ENCODE data around the gene CBX8. TPM values are rescaled to one million over a fixed set of nuclear protein-coding genes. Genes with fewer than 3 reads are reported as not detected.
"Not testable (repeated sequence)": the region's sequence is repeated elsewhere in the genome, so short reads cannot be mapped to it uniquely, and the experiment has no call there.

CBX8 gene
- total RNA-seq, 1 donor from 2014 or later = 3.5 TPM

GRCh38 chr17:79757140-79757745 lies 39.6 kb downstream of the CBX8 start:
- TF ChIP-seq, protein P1, sequence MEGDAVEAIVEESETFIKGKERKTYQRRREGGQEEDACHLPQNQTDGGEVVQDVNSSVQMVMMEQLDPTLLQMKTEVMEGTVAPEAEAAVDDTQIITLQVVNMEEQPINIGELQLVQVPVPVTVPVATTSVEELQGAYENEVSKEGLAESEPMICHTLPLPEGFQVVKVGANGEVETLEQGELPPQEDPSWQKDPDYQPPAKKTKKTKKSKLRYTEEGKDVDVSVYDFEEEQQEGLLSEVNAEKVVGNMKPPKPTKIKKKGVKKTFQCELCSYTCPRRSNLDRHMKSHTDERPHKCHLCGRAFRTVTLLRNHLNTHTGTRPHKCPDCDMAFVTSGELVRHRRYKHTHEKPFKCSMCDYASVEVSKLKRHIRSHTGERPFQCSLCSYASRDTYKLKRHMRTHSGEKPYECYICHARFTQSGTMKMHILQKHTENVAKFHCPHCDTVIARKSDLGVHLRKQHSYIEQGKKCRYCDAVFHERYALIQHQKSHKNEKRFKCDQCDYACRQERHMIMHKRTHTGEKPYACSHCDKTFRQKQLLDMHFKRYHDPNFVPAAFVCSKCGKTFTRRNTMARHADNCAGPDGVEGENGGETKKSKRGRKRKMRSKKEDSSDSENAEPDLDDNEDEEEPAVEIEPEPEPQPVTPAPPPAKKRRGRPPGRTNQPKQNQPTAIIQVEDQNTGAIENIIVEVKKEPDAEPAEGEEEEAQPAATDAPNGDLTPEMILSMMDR (conservative IDR thresholded peaks at IDR 0.05; ENCODE audit: low read depth, low read length) = no peak
- no peak overlapping the region for H3K4me3 ChIP-seq (ENCODE audit: low read depth, low read length)
- DNase-seq (ENCODE audit: low read depth) = no peak

DNA sequence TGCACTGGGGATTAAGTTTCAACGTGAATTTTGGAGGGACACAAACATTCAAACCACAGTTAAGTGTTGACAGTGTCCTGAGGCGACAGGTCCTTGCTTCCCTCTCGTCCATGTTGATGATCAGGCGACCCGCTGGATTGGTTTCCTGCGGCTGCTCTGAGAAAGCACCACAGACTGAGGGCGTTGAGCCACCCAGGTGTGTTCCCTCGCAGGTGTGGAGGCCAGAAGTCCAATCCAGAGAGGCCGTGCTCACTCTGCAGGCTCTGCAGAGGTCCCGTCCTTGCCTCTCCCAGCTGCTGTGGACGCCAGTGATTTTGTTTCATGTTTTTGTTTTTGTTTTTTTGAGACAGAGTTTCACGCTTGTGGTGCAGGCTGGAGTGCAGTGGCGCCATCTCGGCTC lies 41.3 kb downstream of the CBX8 start:
- TF ChIP-seq, protein P1 (conservative IDR thresholded peaks at IDR 0.05; ENCODE audit: low read depth, low read length) = no peak
- DNase-seq (ENCODE audit: low read depth) = no peak
- no peak overlapping the region for H3K4me3 ChIP-seq (ENCODE audit: low read depth, low read length)

- H3K4me3 ChIP-seq (ENCODE audit: low read depth, low read length) = not testable (repeated sequence)
Observed at GRCh38 chr17:79754903-79755302, 42.0 kb downstream of the CBX8 start.

GRCh38 chr17:79754370-79754769 lies 42.5 kb downstream of the CBX8 start:
- TF ChIP-seq, protein P1 (conservative IDR thresholded peaks at IDR 0.05; ENCODE audit: low read depth, low read length) = no peak
- no peak for DNase-seq (ENCODE audit: low read depth)
- H3K4me3 ChIP-seq (ENCODE audit: low read depth, low read length) = no peak overlapping the region

More at GRCh38 chr17:79754903-79755302, 42.0 kb downstream of the CBX8 start:
- DNase-seq (ENCODE audit: low read depth) = not testable (repeated sequence)

DNA sequence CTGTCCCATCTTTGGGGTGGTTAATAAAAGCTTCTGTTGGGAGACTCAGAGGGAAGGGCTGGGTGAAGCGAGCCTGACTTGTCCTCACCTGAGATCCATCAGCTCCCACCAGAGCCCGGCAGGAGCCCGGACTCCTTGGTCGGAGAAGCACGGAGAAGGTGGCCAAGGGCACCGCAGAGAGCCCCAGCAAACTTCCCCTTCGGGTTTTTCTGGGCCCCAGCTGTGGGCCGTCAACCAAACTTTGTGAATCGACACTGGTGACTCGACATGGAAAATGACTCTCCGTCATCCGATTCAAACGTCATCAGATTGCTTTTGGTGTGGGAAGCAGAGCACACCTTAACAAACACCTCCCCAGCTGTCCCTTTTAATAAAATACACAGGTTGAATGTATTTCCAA lies 44.7 kb downstream of the CBX8 start:
- no peak for DNase-seq (ENCODE audit: low read depth)
- H3K4me3 ChIP-seq (ENCODE audit: low read depth, low read length) = no peak overlapping the region

GRCh38 chr17:79750650-79751545 lies 46.0 kb downstream of the CBX8 start:
- DNase-seq (ENCODE audit: low read depth) = no peak
- TF ChIP-seq, protein P1 (conservative IDR thresholded peaks at IDR 0.05; ENCODE audit: low read depth, low read length) = no peak
- no peak overlapping the region for H3K4me3 ChIP-seq (ENCODE audit: low read depth, low read length)

More for the DNA sequence above, 44.7 kb downstream of the CBX8 start:
- TF ChIP-seq, protein P1 (conservative IDR thresholded peaks at IDR 0.05; ENCODE audit: low read depth, low read length) = no peak

DNA sequence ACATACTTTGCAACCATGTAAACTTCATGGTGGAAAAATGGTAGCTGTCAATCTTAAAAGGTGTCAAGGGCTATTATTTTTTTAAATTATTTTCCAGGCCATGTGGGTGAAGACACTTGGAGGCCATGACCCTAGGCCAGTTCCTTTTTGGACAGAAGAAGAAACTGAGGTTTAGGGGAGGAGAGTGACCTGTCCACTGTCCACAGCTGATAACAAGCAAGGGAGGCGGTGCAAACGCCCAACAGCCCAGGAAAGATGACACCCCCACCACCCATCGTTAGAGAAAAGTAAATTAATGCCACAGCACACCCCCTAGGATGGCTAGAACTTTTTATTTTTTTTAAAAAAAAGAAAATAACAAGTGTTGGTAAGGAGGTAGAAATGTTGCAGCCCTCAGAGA lies 46.9 kb downstream of the CBX8 start:
- TF ChIP-seq, protein P1 (conservative IDR thresholded peaks at IDR 0.05; ENCODE audit: low read depth, low read length) = no peak
- no peak for DNase-seq (ENCODE audit: low read depth)
- H3K4me3 ChIP-seq (ENCODE audit: low read depth, low read length) = no peak overlapping the region
